Trophoblast cell (in vitro differentiated cells and primary cell): Measurements from ENCODE around the gene RIOK3. TPM values are rescaled to one million over a fixed set of nuclear protein-coding genes. Genes with fewer than 3 reads are reported as not detected.

Experiments
- DNase-seq, 2 donors: peaks; one replicate each; pipeline ENCODE4 v3.0.0-alpha.2; 2016
- H2AFZ ChIP-seq: 2 replicates; pipeline ENCODE4 v1.6.1; 2013; ENCODE audit warnings: low read length, moderate library complexity, mild to moderate bottlenecking; ENCODE audit not compliant: insufficient read depth, poor library complexity
- H2AK5ac ChIP-seq: 2 replicates; pipeline ENCODE4 v1.6.1; 2013; ENCODE audit warnings: mild to moderate bottlenecking, low read length
- H2BK120ac ChIP-seq: 2 replicates; pipeline ENCODE4 v1.6.1; 2013; ENCODE audit warnings: low read length, mild to moderate bottlenecking, moderate library complexity; ENCODE audit not compliant: insufficient read depth, poor library complexity
- H2BK12ac ChIP-seq: 2 replicates; pipeline ENCODE4 v1.6.1; 2013; ENCODE audit warnings: mild to moderate bottlenecking, low read length, moderate library complexity
- H2BK5ac ChIP-seq: 2 replicates; pipeline ENCODE4 v1.6.1; 2013; ENCODE audit warnings: low read length, low read depth, moderate library complexity, mild to moderate bottlenecking; ENCODE audit not compliant: poor library complexity
- H3K14ac ChIP-seq: 2 replicates; pipeline ENCODE4 v1.6.1; 2013; ENCODE audit warnings: mild to moderate bottlenecking, low read length
- H3K18ac ChIP-seq: 2 replicates; pipeline ENCODE4 v1.6.1; 2013; ENCODE audit warnings: mild to moderate bottlenecking, low read length
- H3K23ac ChIP-seq: 2 replicates; pipeline ENCODE4 v1.6.1; 2013; ENCODE audit warnings: low read length
- H3K27ac ChIP-seq: 2 replicates; pipeline ENCODE4 v1.5.1; 2013; ENCODE audit warnings: low read depth, mild to moderate bottlenecking, inconsistent platforms, low read length, moderate library complexity
- H3K27me3 ChIP-seq: 2 replicates; pipeline ENCODE4 v1.6.1; 2013; ENCODE audit warnings: inconsistent platforms, mild to moderate bottlenecking, low read length, moderate library complexity; ENCODE audit not compliant: insufficient read depth
- H3K36me3 ChIP-seq, 2 experiments: 1 replicate in 1 of 2; 2 replicates in 1 of 2; pipeline ENCODE4 v1.6.1; 2013; ENCODE audit warnings: low read length in 2 of 2, mild to moderate bottlenecking in 2 of 2, moderate library complexity in 1 of 2; ENCODE audit not compliant: insufficient read depth in 2 of 2, control insufficient read depth in 1 of 2
- H3K4ac ChIP-seq: 2 replicates; pipeline ENCODE4 v1.6.1; 2013; ENCODE audit warnings: low read depth, mild to moderate bottlenecking, low read length, moderate library complexity
- H3K4me1 ChIP-seq, 2 experiments: 1 replicate in 1 of 2; 2 replicates in 1 of 2; pipeline ENCODE4 v1.6.1; 2013; ENCODE audit warnings: low read length in 2 of 2, mild to moderate bottlenecking in 2 of 2, moderate library complexity in 1 of 2; ENCODE audit not compliant: insufficient read depth in 2 of 2, control insufficient read depth in 1 of 2
- H3K4me2 ChIP-seq: 2 replicates; pipeline ENCODE4 v1.6.1; 2013; ENCODE audit warnings: inconsistent platforms, mild to moderate bottlenecking, low read length, moderate library complexity
- H3K4me3 ChIP-seq: 2 replicates; pipeline ENCODE4 v1.5.1; 2013; ENCODE audit warnings: mild to moderate bottlenecking, low read depth, low read length, inconsistent platforms
- H3K79me1 ChIP-seq: one replicate; pipeline ENCODE4 v1.6.1; 2013; ENCODE audit warnings: low read length
- H3K79me2 ChIP-seq: 2 replicates; pipeline ENCODE4 v1.6.1; 2013; ENCODE audit warnings: low read length, mild to moderate bottlenecking; ENCODE audit not compliant: control insufficient read depth, insufficient read depth, poor library complexity
- H3K9ac ChIP-seq: 2 replicates; pipeline ENCODE4 v1.6.1; 2013; ENCODE audit warnings: mild to moderate bottlenecking, low read length
- H3K9me3 ChIP-seq: 2 replicates; pipeline ENCODE4 v1.6.1; 2013; ENCODE audit warnings: low read depth, mild to moderate bottlenecking, control low read depth, inconsistent platforms, low read length; ENCODE audit not compliant: insufficient read depth
- H4K12ac ChIP-seq: 2 replicates; pipeline ENCODE4 v1.6.1; 2013; ENCODE audit warnings: low read depth, mild to moderate bottlenecking, low read length, moderate library complexity
- H4K8ac ChIP-seq: 2 replicates; pipeline ENCODE4 v1.6.1; 2013; ENCODE audit warnings: low read depth, mild to moderate bottlenecking, low read length, moderate library complexity
- H4K91ac ChIP-seq: one replicate; pipeline ENCODE4 v1.6.1; 2013; ENCODE audit warnings: low read depth, mild to moderate bottlenecking, low read length, moderate library complexity
- WGBS: extraction: QIAGEN DNeasy Blood & Tissue Kit; methylation state at CpG from one replicate; pipeline ENCODE4 v1.1.7; 2013; ENCODE audit warnings: missing lambda C conversion rate; ENCODE audit not compliant: insufficient read length, insufficient coverage; ENCODE audit errors: extremely low coverage; 5-methylcytosine and 5-hydroxymethylcytosine counted together
- polyA plus RNA-seq: library from polyadenylated mRNA; stranded (reverse); fragments of 200-250 nt; gene quantifications from 2 replicates; pipeline ENCODE4 v1.2.3, GENCODE V29; 2013

The RIOK3 gene, protein sequence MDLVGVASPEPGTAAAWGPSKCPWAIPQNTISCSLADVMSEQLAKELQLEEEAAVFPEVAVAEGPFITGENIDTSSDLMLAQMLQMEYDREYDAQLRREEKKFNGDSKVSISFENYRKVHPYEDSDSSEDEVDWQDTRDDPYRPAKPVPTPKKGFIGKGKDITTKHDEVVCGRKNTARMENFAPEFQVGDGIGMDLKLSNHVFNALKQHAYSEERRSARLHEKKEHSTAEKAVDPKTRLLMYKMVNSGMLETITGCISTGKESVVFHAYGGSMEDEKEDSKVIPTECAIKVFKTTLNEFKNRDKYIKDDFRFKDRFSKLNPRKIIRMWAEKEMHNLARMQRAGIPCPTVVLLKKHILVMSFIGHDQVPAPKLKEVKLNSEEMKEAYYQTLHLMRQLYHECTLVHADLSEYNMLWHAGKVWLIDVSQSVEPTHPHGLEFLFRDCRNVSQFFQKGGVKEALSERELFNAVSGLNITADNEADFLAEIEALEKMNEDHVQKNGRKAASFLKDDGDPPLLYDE
- polyA plus RNA-seq, result 41.2 and 42.7 TPM in 2 replicates

DNA sequence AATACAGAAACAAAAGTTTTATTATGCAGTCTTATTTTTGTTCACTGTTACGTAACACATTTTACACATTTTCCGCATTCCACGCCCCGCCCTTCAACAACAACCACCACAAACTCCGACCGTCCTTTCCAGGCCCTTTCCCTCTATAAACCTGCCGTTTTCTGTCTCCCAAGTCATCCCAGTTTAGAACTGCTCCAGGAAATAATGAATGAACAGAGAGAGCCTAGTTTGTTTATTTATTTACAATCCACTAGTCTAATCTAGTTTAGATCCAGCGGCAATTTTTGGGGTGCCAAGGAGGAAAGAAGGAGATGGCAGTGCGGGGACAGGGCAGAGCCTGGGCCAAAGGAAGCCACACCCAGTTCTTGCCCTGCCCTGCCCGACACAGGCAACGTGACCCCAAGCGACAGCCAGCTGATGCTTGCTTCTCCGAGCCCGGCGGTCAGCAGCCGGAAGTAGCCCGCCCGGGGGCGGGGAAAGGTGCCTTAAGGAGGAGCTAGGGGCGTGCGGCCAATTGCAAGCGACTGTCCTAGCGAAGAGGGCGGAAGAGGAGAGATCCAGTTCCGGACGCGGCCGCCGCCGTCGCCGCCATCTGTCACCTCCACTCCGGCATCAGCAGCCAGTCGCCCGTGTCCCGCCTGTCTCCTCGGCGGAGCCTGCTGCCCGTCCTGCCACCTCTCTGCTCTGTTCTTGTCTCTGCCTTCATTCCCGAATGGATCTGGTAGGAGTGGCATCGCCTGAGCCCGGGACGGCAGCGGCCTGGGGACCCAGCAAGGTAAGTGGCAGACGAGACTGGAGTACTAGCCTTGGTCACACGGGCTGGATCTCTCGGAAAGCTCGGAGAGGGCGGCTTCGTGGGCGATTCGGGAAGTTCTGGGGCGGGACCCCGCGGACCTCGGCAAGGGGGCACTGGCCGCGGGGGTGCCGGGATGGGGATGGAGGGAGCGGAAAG, at the start of gene RIOK3:
RIOK3 (plus strand) TSS at position 560 of the 952 bp plus-strand sequence; CDS start at position 713, 153 bp downstream.
- H2BK120ac ChIP-seq, result no peak within 1 kb of the TSS
- H3K36me3 ChIP-seq, result peaks cover 0 to 3% of the 10 kb centered on the region in 2 experiments
- H4K12ac ChIP-seq, result peak within 1 kb of the TSS; percentile 84
- peak within 1 kb of the TSS; percentile 9 for H3K18ac ChIP-seq
- peak within 1 kb of the TSS; percentile 84 for H2AFZ ChIP-seq
- no CpG with 5 or more reads among the region's 60 CpGs for WGBS
- DNase-seq, result peak; percentile 99 to 100
- peaks cover 6% of the 10 kb centered on the region for H3K79me2 ChIP-seq
- H3K9ac ChIP-seq, result peak within 1 kb of the TSS; percentile 80
- H3K4me2 ChIP-seq, result peak within 1 kb of the TSS; percentile 80
- no peaks in the 10 kb centered on the region for H3K4me1 ChIP-seq
- H3K9me3 ChIP-seq, result no peaks in the 10 kb centered on the region
- peak within 1 kb of the TSS; percentile 49 for H2AK5ac ChIP-seq
- no peak within 1 kb of the TSS for H2BK12ac ChIP-seq
- no peak within 1 kb of the TSS for H3K23ac ChIP-seq
- H4K8ac ChIP-seq, result peak within 1 kb of the TSS; percentile 67
- peak within 1 kb of the TSS; percentile 22 for H3K14ac ChIP-seq
- H3K4ac ChIP-seq, result peak within 1 kb of the TSS; percentile 88
- no peaks in the 10 kb centered on the region for H3K27me3 ChIP-seq
- H3K4me3 ChIP-seq, result peak within 1 kb of the TSS; percentile 97
- H2BK5ac ChIP-seq, result peak within 1 kb of the TSS; percentile 27
- H4K91ac ChIP-seq, result peak within 1 kb of the TSS; percentile 56
- peak within 1 kb of the TSS; percentile 13 for H3K27ac ChIP-seq
- peaks cover 6% of the 10 kb centered on the region for H3K79me1 ChIP-seq

DNA sequence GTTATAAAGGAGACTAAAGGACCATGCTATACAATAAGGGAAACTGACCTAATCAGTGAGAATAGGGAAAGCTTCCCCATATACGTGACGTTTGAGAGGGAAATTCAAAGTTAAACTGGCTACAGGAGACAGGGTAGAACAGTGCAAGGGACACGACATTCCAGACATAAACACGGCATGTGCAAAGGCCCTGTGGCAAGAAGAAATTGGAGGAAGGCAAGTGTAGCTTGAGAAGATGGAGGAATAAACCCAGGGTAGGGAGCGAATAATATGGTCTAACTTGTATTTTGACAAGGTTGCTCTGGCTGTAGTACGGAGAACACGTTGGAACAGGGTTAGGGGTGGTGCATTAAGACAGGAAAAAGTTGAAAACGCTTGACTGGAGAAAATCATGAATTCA, 49.8 kb upstream of the RIOK3 start:
- no peak overlapping the region for H3K23ac ChIP-seq
- no CpG with 5 or more reads among the region's 8 CpGs for WGBS
- H2AFZ ChIP-seq, result no peak overlapping the region
- no peak overlapping the region for H4K8ac ChIP-seq
- H2AK5ac ChIP-seq, result no peak overlapping the region
- no peak overlapping the region for H3K27ac ChIP-seq
- no peak overlapping the region for H3K14ac ChIP-seq
- no peak overlapping the region for H3K4me3 ChIP-seq
- peaks cover 11% of the 10 kb centered on the region in 2 experiments for H3K4me1 ChIP-seq
- no peak overlapping the region for H3K9ac ChIP-seq
- no peak overlapping the region for H3K4ac ChIP-seq
- H3K27me3 ChIP-seq, result no peaks in the 10 kb centered on the region
- no peak overlapping the region for H3K4me2 ChIP-seq
- no peaks in the 10 kb centered on the region for H3K9me3 ChIP-seq
- H4K12ac ChIP-seq, result no peak overlapping the region
- DNase-seq, result no peak
- H2BK5ac ChIP-seq, result no peak overlapping the region
- no peak overlapping the region for H4K91ac ChIP-seq
- no peak overlapping the region for H3K18ac ChIP-seq
- H2BK12ac ChIP-seq, result no peak overlapping the region
- no peak overlapping the region for H2BK120ac ChIP-seq
- no peaks in the 10 kb centered on the region for H3K36me3 ChIP-seq
- peaks cover 3% of the 10 kb centered on the region for H3K79me1 ChIP-seq
- peaks cover 2% of the 10 kb centered on the region for H3K79me2 ChIP-seq

DNA sequence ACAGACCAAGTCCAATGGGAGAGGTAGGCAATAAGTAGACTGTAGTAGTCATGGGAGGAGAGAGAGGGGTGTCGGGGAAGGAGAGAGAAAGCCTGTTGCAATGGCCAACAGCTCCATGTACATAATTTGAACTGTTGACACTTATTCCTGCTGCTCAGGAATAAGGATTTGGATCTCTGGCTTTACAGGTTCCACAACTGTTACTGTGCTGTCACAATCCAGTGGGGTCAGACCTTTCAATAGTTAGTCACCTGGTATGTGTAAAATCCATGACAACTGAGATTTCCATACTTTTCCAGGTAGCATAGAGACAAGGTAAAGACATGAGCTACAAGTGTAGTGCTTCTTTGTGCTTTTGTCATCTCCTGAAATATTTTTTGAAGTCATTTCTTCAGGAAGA, 47.5 kb upstream of the RIOK3 start:
- no peak overlapping the region for H3K27ac ChIP-seq
- no peaks in the 10 kb centered on the region for H3K9me3 ChIP-seq
- H3K23ac ChIP-seq, result no peak overlapping the region
- no peak overlapping the region for H2BK5ac ChIP-seq
- H3K27me3 ChIP-seq, result no peaks in the 10 kb centered on the region
- H4K91ac ChIP-seq, result no peak overlapping the region
- H3K4me3 ChIP-seq, result no peak overlapping the region
- H3K4ac ChIP-seq, result no peak overlapping the region
- peak; percentile 81 to 96 for DNase-seq
- no peak overlapping the region for H4K8ac ChIP-seq
- peaks cover 3% of the 10 kb centered on the region for H3K79me1 ChIP-seq
- no peak overlapping the region for H2AK5ac ChIP-seq
- no CpG with 5 or more reads among the region's 1 CpG for WGBS
- H3K79me2 ChIP-seq, result peaks cover 2% of the 10 kb centered on the region
- H3K36me3 ChIP-seq, result no peaks in the 10 kb centered on the region
- H2BK12ac ChIP-seq, result no peak overlapping the region
- peaks cover 11% of the 10 kb centered on the region in 2 experiments for H3K4me1 ChIP-seq
- no peak overlapping the region for H3K18ac ChIP-seq
- no peak overlapping the region for H4K12ac ChIP-seq
- H3K9ac ChIP-seq, result no peak overlapping the region
- H3K4me2 ChIP-seq, result no peak overlapping the region
- no peak overlapping the region for H2BK120ac ChIP-seq
- H3K14ac ChIP-seq, result no peak overlapping the region
- no peak overlapping the region for H2AFZ ChIP-seq

DNA sequence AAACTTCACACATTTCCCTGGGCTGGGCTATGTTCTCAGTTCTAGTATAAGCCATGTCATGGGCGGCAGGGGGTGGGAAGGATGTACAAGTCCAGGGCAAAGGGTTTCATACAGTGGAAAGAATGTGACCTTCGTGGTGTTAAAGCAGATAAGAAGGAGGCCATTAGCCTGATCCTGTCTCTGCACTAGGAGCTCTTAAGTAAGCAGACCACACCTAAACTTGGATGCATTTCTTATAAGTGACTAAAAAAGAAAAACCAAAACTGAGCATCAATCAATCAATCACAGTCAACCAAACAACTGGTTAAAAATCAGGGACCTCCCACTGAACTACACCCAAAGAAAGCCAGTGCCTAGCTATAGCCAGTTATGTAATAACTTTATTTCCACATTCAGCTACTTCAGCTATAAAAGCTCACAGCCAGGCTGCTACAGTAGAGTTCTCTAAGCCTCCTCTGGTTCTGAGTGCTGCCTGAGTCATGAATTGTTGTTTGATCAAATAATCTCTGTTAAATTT, 46.8 kb upstream of the RIOK3 start:
- H3K79me2 ChIP-seq, result peaks cover 2% of the 10 kb centered on the region
- no peak overlapping the region for H3K27ac ChIP-seq
- H2AFZ ChIP-seq, result no peak overlapping the region
- H3K27me3 ChIP-seq, result no peaks in the 10 kb centered on the region
- no peak overlapping the region for H2BK5ac ChIP-seq
- H3K23ac ChIP-seq, result no peak overlapping the region
- no peaks in the 10 kb centered on the region for H3K9me3 ChIP-seq
- no peak overlapping the region for H4K91ac ChIP-seq
- no peak overlapping the region for H4K8ac ChIP-seq
- WGBS, result no CpG with 5 or more reads among the region's 2 CpGs
- H3K36me3 ChIP-seq, result no peaks in the 10 kb centered on the region
- peaks cover 3% of the 10 kb centered on the region for H3K79me1 ChIP-seq
- no peak overlapping the region for H3K4me3 ChIP-seq
- no peak overlapping the region for H2BK12ac ChIP-seq
- no peak overlapping the region for H4K12ac ChIP-seq
- H3K4ac ChIP-seq, result no peak overlapping the region
- H3K9ac ChIP-seq, result no peak overlapping the region
- H2BK120ac ChIP-seq, result no peak overlapping the region
- peak; percentile 29 to 77 for DNase-seq
- H3K4me1 ChIP-seq, result peaks cover 8 to 9% of the 10 kb centered on the region in 2 experiments
- H3K18ac ChIP-seq, result no peak overlapping the region
- no peak overlapping the region for H3K14ac ChIP-seq
- H2AK5ac ChIP-seq, result no peak overlapping the region
- no peak overlapping the region for H3K4me2 ChIP-seq
